Nephron (organoid): ENCODE results near the gene CADPS.

Experiments
- H3K27ac Mint-ChIP-seq, 3 experiments: 2 replicates each; pipeline ENCODE4 v1.8.0; 2020; ENCODE audit warnings: mixed read lengths in 3 of 3, mild to moderate bottlenecking in 2 of 3, moderate library complexity in 1 of 3
- H3K27me3 Mint-ChIP-seq: 2 replicates; pipeline ENCODE4 v1.8.0; 2021; ENCODE audit warnings: low read depth, mild to moderate bottlenecking, moderate library complexity, mixed read lengths
- H3K36me3 Mint-ChIP-seq: 2 replicates; pipeline ENCODE4 v1.8.0; 2020; ENCODE audit warnings: low read depth, mixed read lengths
- H3K4me1 Mint-ChIP-seq: 2 replicates; pipeline ENCODE4 v1.8.0; 2020; ENCODE audit warnings: mixed read lengths
- H3K4me3 Mint-ChIP-seq, 3 experiments: 2 replicates each; pipeline ENCODE4 v1.8.0; 2020; ENCODE audit warnings: mild to moderate bottlenecking in 3 of 3, mixed read lengths in 3 of 3, moderate library complexity in 2 of 3
- H3K9me3 Mint-ChIP-seq: 2 replicates; pipeline ENCODE4 v1.8.0; 2020; ENCODE audit warnings: mixed read lengths
- CTCF ChIP-seq, 3 experiments: fragments of 200-600 bp; sonication (generic); IDR thresholded peaks; one replicate each; pipeline ENCODE4 v1.5.0; 2021; ENCODE audit warnings: antibody characterized with exemption in 3 of 3; ENCODE audit not compliant: unreplicated experiment in 3 of 3

CADPS gene

GRCh38 chr3:62481962-62482361 lies 393.3 kb downstream of the CADPS start:
- H3K36me3 Mint-ChIP-seq: no peaks in the 10 kb centered on the region
- no peaks in the 10 kb centered on the region for H3K9me3 Mint-ChIP-seq
- H3K27ac Mint-ChIP-seq: no peak overlapping the region
- H3K4me3 Mint-ChIP-seq: no peak overlapping the region
- TF ChIP-seq CTCF (IDR thresholded peaks at IDR 0.05; ENCODE audit: unreplicated experiment in 3 of 3): no peak
- H3K4me1 Mint-ChIP-seq: peaks cover 7% of the 10 kb centered on the region
- H3K27me3 Mint-ChIP-seq: peaks cover 18% of the 10 kb centered on the region

- TF ChIP-seq CTCF (IDR thresholded peaks at IDR 0.05; ENCODE audit: unreplicated experiment in 3 of 3): no peak
- no peaks in the 10 kb centered on the region for H3K9me3 Mint-ChIP-seq
These were observed 395.2 kb downstream of the CADPS start for GRCh38 chr3:62480056-62480455.

GRCh38 chr3:62479326-62479725 lies 395.9 kb downstream of the CADPS start:
- Mint-ChIP-seq H3K27me3 (peaks cover 18% of the 10 kb centered on the region), H3K4me1 (peaks cover 7% of the 10 kb centered on the region), H3K9me3 (no peaks in the 10 kb centered on the region), H3K36me3 (no peaks in the 10 kb centered on the region), H3K4me3 (no peak overlapping the region), H3K27ac (no peak overlapping the region)
- TF ChIP-seq CTCF (IDR thresholded peaks at IDR 0.05; ENCODE audit: unreplicated experiment in 3 of 3): no peak

More at GRCh38 chr3:62480056-62480455, 395.2 kb downstream of the CADPS start:
- Mint-ChIP-seq H3K36me3 (no peaks in the 10 kb centered on the region), H3K4me3 (no peak overlapping the region), H3K4me1 (peaks cover 7% of the 10 kb centered on the region), H3K27ac (no peak overlapping the region), H3K27me3 (peaks cover 18% of the 10 kb centered on the region)

GRCh38 chr3:62475306-62475705 lies 399.9 kb downstream of the CADPS start:
- H3K9me3 Mint-ChIP-seq: no peaks in the 10 kb centered on the region

GRCh38 chr3:62467966-62468722 lies 407.1 kb downstream of the CADPS start:
- H3K9me3 Mint-ChIP-seq: no peaks in the 10 kb centered on the region
- no peak overlapping the region for H3K27ac Mint-ChIP-seq
- no peaks in the 10 kb centered on the region for H3K36me3 Mint-ChIP-seq
- H3K4me3 Mint-ChIP-seq: no peak overlapping the region
- no peaks in the 10 kb centered on the region for H3K27me3 Mint-ChIP-seq
- H3K4me1 Mint-ChIP-seq: no peaks in the 10 kb centered on the region
- TF ChIP-seq CTCF (IDR thresholded peaks at IDR 0.05; ENCODE audit: unreplicated experiment in 3 of 3): no peak

More at GRCh38 chr3:62475306-62475705, 399.9 kb downstream of the CADPS start:
- H3K27me3 Mint-ChIP-seq: peaks cover 13% of the 10 kb centered on the region
- H3K27ac Mint-ChIP-seq: no peak overlapping the region
- no peak overlapping the region for H3K4me3 Mint-ChIP-seq
- TF ChIP-seq CTCF (IDR thresholded peaks at IDR 0.05; ENCODE audit: unreplicated experiment in 3 of 3): no peak
- peaks cover 7% of the 10 kb centered on the region for H3K4me1 Mint-ChIP-seq
- H3K36me3 Mint-ChIP-seq: no peaks in the 10 kb centered on the region

- Mint-ChIP-seq H3K4me3 (no peak overlapping the region), H3K27me3 (peaks cover 5% of the 10 kb centered on the region), H3K27ac (no peak overlapping the region), H3K4me1 (no peaks in the 10 kb centered on the region), H3K36me3 (no peaks in the 10 kb centered on the region), H3K9me3 (no peaks in the 10 kb centered on the region)
- TF ChIP-seq CTCF (IDR thresholded peaks at IDR 0.05; ENCODE audit: unreplicated experiment in 3 of 3): no peak
These were observed 412.4 kb downstream of the CADPS start for GRCh38 chr3:62462788-62463187.
